GM19455 (cell line): ENCODE measurements around the gene PLEKHG5.
"Not testable (repeated sequence)": the region's sequence is repeated elsewhere in the genome, so short reads cannot be mapped to it uniquely, and the experiment has no call there.

ENCODE experiments used
- ATAC-seq: cut with Tn5 transposase; IDR thresholded peaks from one replicate; pipeline ENCODE4 v1.9.1; 2021; ENCODE audit not compliant: unreplicated experiment

The PLEKHG5 gene

GRCh38 chr1:6447016-6447817 lies 44.2 kb downstream of the PLEKHG5 start:
- ATAC-seq = no peak

- ATAC-seq = no peak
Measured at GRCh38 chr1:6446665-6447015, 44.8 kb downstream of the PLEKHG5 start.

- not testable (repeated sequence) for ATAC-seq
Measured at GRCh38 chr1:6445929-6446328, 45.5 kb downstream of the PLEKHG5 start.

- ATAC-seq = no peak
Measured at GRCh38 chr1:6445062-6445763, 46.3 kb downstream of the PLEKHG5 start.

- ATAC-seq = no peak
Measured at GRCh38 chr1:6444377-6444776, 47.1 kb downstream of the PLEKHG5 start.

- no peak for ATAC-seq
Measured at GRCh38 chr1:6443339-6444115, 47.9 kb downstream of the PLEKHG5 start.

- ATAC-seq = no peak
Measured at GRCh38 chr1:6441586-6441985, 49.9 kb downstream of the PLEKHG5 start.

GRCh38 chr1:6440198-6441126 lies 51.0 kb downstream of the PLEKHG5 start:
- ATAC-seq = no peak

GRCh38 chr1:6438047-6438525 lies 53.4 kb downstream of the PLEKHG5 start:
- no peak for ATAC-seq

- not testable (repeated sequence) for ATAC-seq
Measured at GRCh38 chr1:6437012-6437700, 54.3 kb downstream of the PLEKHG5 start.

GRCh38 chr1:6436277-6436676 lies 55.2 kb downstream of the PLEKHG5 start:
- ATAC-seq = not testable (repeated sequence)

- no peak for ATAC-seq
Measured at GRCh38 chr1:6435547-6435946, 55.9 kb downstream of the PLEKHG5 start.

GRCh38 chr1:6435129-6435528 lies 56.3 kb downstream of the PLEKHG5 start:
- ATAC-seq = no peak

- ATAC-seq = no peak
Measured at GRCh38 chr1:6434186-6434585, 57.3 kb downstream of the PLEKHG5 start.

- not testable (repeated sequence) for ATAC-seq
Measured at GRCh38 chr1:6431645-6432579, 59.6 kb downstream of the PLEKHG5 start.

- ATAC-seq = not testable (repeated sequence)
Measured at GRCh38 chr1:6429660-6430411, 61.6 kb downstream of the PLEKHG5 start.

- not testable (repeated sequence) for ATAC-seq
Measured at GRCh38 chr1:6428453-6428852, 63.0 kb downstream of the PLEKHG5 start.
